CD14-positive monocyte (primary cell): ENCODE data around the gene YBX2. TPM values are rescaled to one million over a fixed set of nuclear protein-coding genes. Genes with fewer than 3 reads are reported as not detected.
A peak's percentile ranks its signal among the peaks of the same experiment; 100 is the strongest.
"Not testable (repeated sequence)": the region's sequence is repeated elsewhere in the genome, so short reads cannot be mapped to it uniquely, and the experiment has no call there.

ENCODE experiments used
- DNase-seq, 3 donors: peaks; one replicate each; pipeline ENCODE4 v3.0.0-alpha.2; 2011 to 2022
- H2AFZ ChIP-seq: 2 replicates; pipeline ENCODE4 v1.6.0; 2012; ENCODE audit warnings: mild to moderate bottlenecking, low read depth, low read length, inconsistent platforms; ENCODE audit not compliant: insufficient read depth, poor library complexity, severe bottlenecking
- H3K27ac ChIP-seq, 2 donors: 1 replicate in 1 of 2; 2 replicates in 1 of 2; pipeline ENCODE4 v1.5.1; 2012 to 2013; ENCODE audit warnings: low read length in 2 of 2, control low read depth in 1 of 2, inconsistent platforms in 1 of 2, low read depth in 1 of 2, mild to moderate bottlenecking in 1 of 2
- H3K27me3 ChIP-seq, 2 donors: one replicate each; pipeline versions ENCODE4 v1.6.0 to v1.6.1; 2011 to 2013; ENCODE audit warnings: low read length in 2 of 2; ENCODE audit not compliant: control insufficient read depth in 2 of 2, insufficient read depth in 2 of 2
- H3K36me3 ChIP-seq, 2 donors: replicated peaks in 1 of 2; 1 replicate in 1 of 2; 2 replicates in 1 of 2; pipeline versions ENCODE4 v1.5.1 to v1.6.1; 2012 to 2013; ENCODE audit warnings: low read length in 2 of 2, control low read depth in 1 of 2, inconsistent platforms in 1 of 2, mild to moderate bottlenecking in 1 of 2; ENCODE audit not compliant: insufficient read depth in 2 of 2, control insufficient read depth in 1 of 2
- H3K4me1 ChIP-seq, 2 donors: 1 replicate in 1 of 2; 2 replicates in 1 of 2; pipeline versions ENCODE4 v1.5.1 to v1.6.1; 2012 to 2013; ENCODE audit warnings: low read length in 2 of 2, control low read depth in 1 of 2, inconsistent platforms in 1 of 2, mild to moderate bottlenecking in 1 of 2, moderate library complexity in 1 of 2; ENCODE audit not compliant: insufficient read depth in 2 of 2, control insufficient read depth in 1 of 2
- H3K4me2 ChIP-seq: replicated peaks from 2 replicates; pipeline ENCODE3; 2012; ENCODE audit warnings: low read length, moderate library complexity, mild to moderate bottlenecking; ENCODE audit not compliant: poor library complexity, severe bottlenecking; ENCODE audit errors: extremely low read depth
- H3K4me3 ChIP-seq, 3 experiments: fragments of 200-600 bp in 1 of 3; sonication (generic) in 1 of 3; replicated peaks in 1 of 3; 1 replicate in 2 of 3; 2 replicates in 1 of 3; pipeline ENCODE4 v1.5.1; 2011 to 2013; ENCODE audit warnings: low read length in 3 of 3, mild to moderate bottlenecking in 3 of 3, control low read depth in 2 of 3, low read depth in 2 of 3, inconsistent platforms in 1 of 3, moderate library complexity in 1 of 3
- H3K79me2 ChIP-seq: 2 replicates; pipeline ENCODE4 v1.6.0; 2012; ENCODE audit warnings: mild to moderate bottlenecking, control low read depth, inconsistent platforms, low read length, moderate library complexity; ENCODE audit not compliant: insufficient read depth
- H3K9ac ChIP-seq: 2 replicates; pipeline ENCODE4 v1.6.0; 2017; ENCODE audit warnings: low read length, mild to moderate bottlenecking; ENCODE audit not compliant: insufficient read depth, poor library complexity, severe bottlenecking
- H3K9me3 ChIP-seq, 2 donors: replicated peaks in 1 of 2; 1 replicate in 1 of 2; 2 replicates in 1 of 2; pipeline versions ENCODE4 v1.5.1 to v1.6.1; 2012 to 2013; ENCODE audit warnings: low read length in 2 of 2, control low read depth in 1 of 2; ENCODE audit not compliant: control insufficient read depth in 1 of 2, insufficient read depth in 1 of 2
- H4K20me1 ChIP-seq: 2 replicates; pipeline ENCODE4 v1.6.0; 2012; ENCODE audit warnings: mild to moderate bottlenecking, low read length, control low read depth, moderate library complexity; ENCODE audit not compliant: insufficient read depth
- H3K27ac Mint-ChIP-seq, 7 donors: one replicate each; pipeline ENCODE4 v1.8.0; 2020; ENCODE audit warnings: mild to moderate bottlenecking in 7 of 7, mixed read lengths in 7 of 7, moderate library complexity in 6 of 7, inconsistent platforms in 2 of 7
- H3K27me3 Mint-ChIP-seq, 3 donors: one replicate each; pipeline ENCODE4 v1.8.0; 2021 to 2022; ENCODE audit warnings: low read depth in 3 of 3, mild to moderate bottlenecking in 3 of 3, mixed read lengths in 3 of 3, moderate library complexity in 3 of 3, inconsistent platforms in 1 of 3
- H3K36me3 Mint-ChIP-seq, 2 donors: one replicate each; pipeline ENCODE4 v1.8.0; 2020; ENCODE audit warnings: mixed read lengths in 2 of 2, inconsistent platforms in 1 of 2, mild to moderate bottlenecking in 1 of 2
- H3K4me1 Mint-ChIP-seq: one replicate; pipeline ENCODE4 v1.8.0; 2020; ENCODE audit warnings: mild to moderate bottlenecking, mixed read lengths
- H3K4me3 Mint-ChIP-seq, 2 donors: one replicate each; pipeline ENCODE4 v1.8.0; 2020; ENCODE audit warnings: mild to moderate bottlenecking in 2 of 2, mixed read lengths in 2 of 2, moderate library complexity in 1 of 2
- H3K9me3 Mint-ChIP-seq, 7 donors: one replicate each; pipeline ENCODE4 v1.8.0; 2020 to 2022; ENCODE audit warnings: mixed read lengths in 7 of 7, mild to moderate bottlenecking in 6 of 7, moderate library complexity in 6 of 7, inconsistent platforms in 2 of 7
- WGBS: methylation state at CpG from one replicate; pipeline ENCODE4 v1.1.5; 2013; ENCODE audit warnings: missing lambda C conversion rate; ENCODE audit not compliant: insufficient coverage; 5-methylcytosine and 5-hydroxymethylcytosine counted together
- intact Hi-C, 2 donors: fragments of 100-400 bp; cut with micrococcal nuclease; formaldehyde crosslinking; loops; one replicate each; pipeline versions ENCODE4 v1.15.0 to v1.15.1; 2023
- polyA plus RNA-seq, 3 donors: library from polyadenylated mRNA; depleted of rRNA in 1 of 3; unstranded in 2 of 3; stranded (reverse) in 1 of 3; fragments of 300-500 nt in 2 of 3; fragments of >200 nt in 1 of 3; fragmentation: Illumina TruSeq in 2 of 3; gene quantifications; 1 replicate in 2 of 3; 2 replicates in 1 of 3; pipeline ENCODE4 v1.2.3, GENCODE V29; 2012 to 2021
- TF ChIP-seq, protein P1 (sequence below): fragments of 200-600 bp; IDR thresholded peaks from one replicate; pipeline ENCODE4 v1.8.0; 2022; ENCODE audit warnings: antibody characterized with exemption, mild to moderate bottlenecking

Gene YBX2
- polyA plus RNA-seq, 3 donors = not detected

DNA sequence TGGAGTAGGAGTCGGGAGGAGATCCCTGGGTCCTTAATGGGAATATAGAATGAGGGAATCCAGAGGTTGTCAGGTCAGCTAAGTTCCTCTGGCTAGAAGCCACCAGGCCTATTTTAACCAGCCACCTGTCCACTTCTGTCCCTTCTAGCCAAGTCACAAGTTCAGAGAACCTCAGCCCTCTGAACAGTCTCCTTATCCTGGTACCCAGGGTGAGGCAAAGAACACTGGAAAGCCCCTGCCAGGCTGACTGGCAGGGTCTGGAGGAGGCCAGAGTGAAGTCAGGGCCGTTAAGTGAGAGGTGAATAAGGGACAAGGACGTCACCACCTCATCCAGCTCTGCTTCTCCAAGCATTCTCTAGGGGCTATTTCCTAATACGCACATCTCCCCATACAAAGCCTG is 45.6 kb downstream of the YBX2 start:
- Mint-ChIP-seq H3K4me1 (peaks cover 35% of the 10 kb centered on the region), H3K9me3 (no peaks in the 10 kb centered on the region), H3K4me3 (no peak overlapping the region), H3K27me3 (no peaks in the 10 kb centered on the region), H3K27ac (peak overlapping the region in 3 of 7 donors; percentile 4 to 95 (median 46)), H3K36me3 (peaks cover 26 to 40% of the 10 kb centered on the region in 2 donors)
- Histone ChIP-seq H2AFZ (no peak overlapping the region), H3K9me3 (no peaks in the 10 kb centered on the region), H3K4me2 (no peak overlapping the region), H3K27ac (peak overlapping the region in 1 of 2 donors; percentile 9), H3K4me1 (peaks cover 31 to 36% of the 10 kb centered on the region in 2 donors), H4K20me1 (peaks cover 5% of the 10 kb centered on the region), H3K27me3 (no peaks in the 10 kb centered on the region), H3K36me3 (peaks cover 28 to 30% of the 10 kb centered on the region in 2 donors), H3K79me2 (peaks cover 75% of the 10 kb centered on the region), H3K9ac (no peak overlapping the region), H3K4me3 (no peak overlapping the region)
- WGBS = 90% methylated on average over 2 of the region's 4 CpGs
- no peak for DNase-seq
- intact Hi-C loops = no loop called here
- TF ChIP-seq, protein P1, sequence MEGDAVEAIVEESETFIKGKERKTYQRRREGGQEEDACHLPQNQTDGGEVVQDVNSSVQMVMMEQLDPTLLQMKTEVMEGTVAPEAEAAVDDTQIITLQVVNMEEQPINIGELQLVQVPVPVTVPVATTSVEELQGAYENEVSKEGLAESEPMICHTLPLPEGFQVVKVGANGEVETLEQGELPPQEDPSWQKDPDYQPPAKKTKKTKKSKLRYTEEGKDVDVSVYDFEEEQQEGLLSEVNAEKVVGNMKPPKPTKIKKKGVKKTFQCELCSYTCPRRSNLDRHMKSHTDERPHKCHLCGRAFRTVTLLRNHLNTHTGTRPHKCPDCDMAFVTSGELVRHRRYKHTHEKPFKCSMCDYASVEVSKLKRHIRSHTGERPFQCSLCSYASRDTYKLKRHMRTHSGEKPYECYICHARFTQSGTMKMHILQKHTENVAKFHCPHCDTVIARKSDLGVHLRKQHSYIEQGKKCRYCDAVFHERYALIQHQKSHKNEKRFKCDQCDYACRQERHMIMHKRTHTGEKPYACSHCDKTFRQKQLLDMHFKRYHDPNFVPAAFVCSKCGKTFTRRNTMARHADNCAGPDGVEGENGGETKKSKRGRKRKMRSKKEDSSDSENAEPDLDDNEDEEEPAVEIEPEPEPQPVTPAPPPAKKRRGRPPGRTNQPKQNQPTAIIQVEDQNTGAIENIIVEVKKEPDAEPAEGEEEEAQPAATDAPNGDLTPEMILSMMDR = no peak

DNA sequence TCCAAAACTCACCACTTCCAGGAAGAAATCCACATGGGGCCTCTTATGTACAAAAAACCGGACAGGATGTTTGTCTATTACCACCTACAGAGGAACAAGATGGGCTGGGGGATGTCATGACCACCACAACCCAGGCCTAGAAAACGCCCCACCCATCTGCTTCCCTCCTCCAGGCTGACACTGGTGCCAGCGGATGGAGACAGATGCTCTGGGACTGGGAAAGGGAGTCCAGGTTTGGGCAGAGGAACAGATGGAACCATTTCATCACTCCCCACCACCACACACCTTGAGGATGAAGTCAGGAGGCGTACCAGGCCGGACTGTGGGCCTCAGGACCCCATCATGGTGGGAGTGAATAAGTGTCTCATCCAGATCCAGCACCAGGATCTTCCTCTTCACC is 47.7 kb downstream of the YBX2 start:
- TF ChIP-seq, protein P1 = no peak
- Histone ChIP-seq H3K27ac (no peak overlapping the region), H3K4me2 (no peak overlapping the region), H2AFZ (no peak overlapping the region), H3K9me3 (no peaks in the 10 kb centered on the region), H3K27me3 (no peaks in the 10 kb centered on the region), H3K36me3 (peaks cover 30% of the 10 kb centered on the region in 2 donors), H3K9ac (no peak overlapping the region), H3K4me1 (peaks cover 28 to 34% of the 10 kb centered on the region in 2 donors), H3K79me2 (peaks cover 76% of the 10 kb centered on the region), H3K4me3 (no peak overlapping the region), H4K20me1 (peaks cover 5% of the 10 kb centered on the region)
- Mint-ChIP-seq H3K4me1 (peaks cover 32% of the 10 kb centered on the region), H3K27ac (peak overlapping the region in 3 of 7 donors; percentile 33 to 62 (median 61)), H3K4me3 (no peak overlapping the region), H3K9me3 (peaks cover 0 to 4% (median 0%) of the 10 kb centered on the region in 7 donors), H3K27me3 (no peaks in the 10 kb centered on the region), H3K36me3 (peaks cover 24 to 40% of the 10 kb centered on the region in 2 donors)
- no peak for DNase-seq
- 100% methylated on average over 1 of the region's 5 CpGs for WGBS
- intact Hi-C loops = no loop called here

DNA sequence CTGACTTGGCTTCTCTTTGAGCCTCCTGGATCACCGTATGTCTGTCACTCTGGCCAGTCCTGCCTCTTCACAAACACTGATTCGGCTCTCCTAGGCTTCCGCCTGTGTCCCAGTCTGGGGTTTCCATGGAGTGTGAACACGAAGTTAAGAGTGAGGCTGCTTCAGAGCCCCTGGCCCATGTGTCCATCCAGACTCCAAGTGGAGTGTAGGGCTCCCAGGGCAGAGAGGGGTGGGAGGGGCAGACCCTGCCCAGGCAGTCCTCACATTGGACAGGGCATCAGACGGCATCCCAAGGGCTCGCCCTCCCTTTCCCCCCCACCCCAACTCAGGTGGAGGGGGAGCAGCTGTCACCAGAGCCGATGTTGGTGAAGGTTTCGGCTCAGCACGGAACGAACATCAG is 50.6 kb downstream of the YBX2 start:
- Mint-ChIP-seq H3K4me1 (peaks cover 29% of the 10 kb centered on the region), H3K36me3 (peaks cover 35 to 58% of the 10 kb centered on the region in 2 donors), H3K27ac (peak overlapping the region; percentile 72 to 100 (median 100))
- Histone ChIP-seq H3K36me3 (peaks cover 34% of the 10 kb centered on the region in 2 donors), H3K79me2 (peaks cover 70% of the 10 kb centered on the region), H3K27ac (peak overlapping the region in 1 of 2 donors; percentile 99), H2AFZ (peak overlapping the region; percentile 84), H3K4me3 (peak overlapping the region in 1 of 3 experiments; percentile 100), H3K4me1 (peaks cover 24 to 31% of the 10 kb centered on the region in 2 donors)
- intact Hi-C loops, H3K9me3 Mint-ChIP-seq, H3K9ac ChIP-seq, H3K4me2 ChIP-seq, H3K9me3 ChIP-seq, H4K20me1 ChIP-seq, DNase-seq, H3K4me3 Mint-ChIP-seq, H3K27me3 Mint-ChIP-seq, H3K27me3 ChIP-seq: not testable (repeated sequence)
- 60% methylated on average over 2 of the region's 10 CpGs for WGBS
